ENCODE results near the gene ATP2B2. TPM values are rescaled to one million over a fixed set of nuclear protein-coding genes. Genes with fewer than 3 reads are reported as not detected.

Gene ATP2B2
- total and polyA plus RNA-seq, 2 of the 8 experiments (the other 6 are each of a cell fraction or from before 2014, with no cell fraction given): 0.14 to 1.2 TPM

- Histone ChIP-seq H2AK5ac (ENCODE audit: low read depth, low read length) (no peak overlapping the region), H3K27ac (ENCODE audit: low read depth, low read length) (no peak overlapping the region), H2BK12ac (ENCODE audit: low read depth, low read length) (no peak overlapping the region), H3K4me3 (ENCODE audit: extremely low read depth in 1 of 4, insufficient read depth in 2 of 4, low read depth in 3 of 4, low read length in 4 of 4) (no peak overlapping the region), H2BK5ac (ENCODE audit: low read depth, low read length) (no peak overlapping the region), H4K8ac (ENCODE audit: extremely low read depth, insufficient read depth, low read length) (no peak overlapping the region), H3K4me1 (replicated peaks in 1 of 4; ENCODE audit: control insufficient read depth in 3 of 4, insufficient read depth in 4 of 4, low read length in 3 of 4) (peaks cover 0 to 6% (median 0%) of the 10 kb centered on the region in 4 experiments; a peak in 1 of 7 replicates), H4K91ac (replicated peaks; ENCODE audit: insufficient read length, low read length) (no peak overlapping the region), H3K4ac (replicated peaks; ENCODE audit: insufficient read length, low read depth, low read length) (no peak overlapping the region), H3K79me2 (ENCODE audit: control insufficient read depth in 1 of 2, insufficient read depth in 2 of 2, low read length in 2 of 2) (no peaks in the 10 kb centered on the region), H2BK15ac (ENCODE audit: low read length) (no peak overlapping the region), H2BK120ac (replicated peaks; ENCODE audit: low read depth, low read length) (no peak overlapping the region), H3K9me3 (ENCODE audit: insufficient read depth in 2 of 2, low read depth in 1 of 2, low read length in 1 of 2) (no peaks in the 10 kb centered on the region), H3K79me1 (ENCODE audit: low read depth, low read length) (no peaks in the 10 kb centered on the region), H3K56ac (replicated peaks; ENCODE audit: insufficient read length, low read depth, low read length) (no peak overlapping the region), H3K23me2 (ENCODE audit: low read depth, low read length) (peaks cover 4% of the 10 kb centered on the region; the same call in 1 of the 2 replicates), H3K4me2 (ENCODE audit: insufficient read depth in 1 of 2, low read depth in 2 of 2, low read length in 2 of 2) (no peak overlapping the region), H4K5ac (ENCODE audit: insufficient read length, low read depth, low read length) (no peak overlapping the region), H3K23ac (ENCODE audit: insufficient read length) (no peak overlapping the region), H2AFZ (ENCODE audit: low read length) (no peak overlapping the region), H4K20me1 (replicated peaks in 1 of 2; ENCODE audit: control insufficient read depth in 1 of 2, insufficient read depth in 2 of 2, low read length in 2 of 2) (no peaks in the 10 kb centered on the region), H2BK20ac (ENCODE audit: low read length) (no peak overlapping the region), H3K18ac (ENCODE audit: extremely low read depth, low read length) (no peak overlapping the region), H3K9ac (replicated peaks in 1 of 4; ENCODE audit: extremely low read depth in 1 of 4, low read depth in 3 of 4, low read length in 3 of 4) (no peak overlapping the region), H3K27me3 (replicated peaks in 1 of 4; ENCODE audit: control insufficient read depth in 3 of 4, extremely low read depth in 1 of 4, insufficient read depth in 3 of 4, low read length in 3 of 4) (no peaks in the 10 kb centered on the region), H3K36me3 (ENCODE audit: control insufficient read depth in 2 of 4, insufficient read depth in 4 of 4, low read length in 3 of 4) (no peaks in the 10 kb centered on the region), H3K14ac (ENCODE audit: insufficient read length) (no peak overlapping the region)
- no peak for DNase-seq (ENCODE audit: low read depth in 1 of 2, low spot score in 2 of 2)
- 86% methylated on average over 12 of the region's 12 CpGs; no CpG with 5 or more reads in 1 of the 2 experiments for WGBS, 2 experiments (ENCODE audit: extremely low coverage in 1 of 2, insufficient coverage in 1 of 2, insufficient read length in 1 of 2, insufficient replicate concordance in 2 of 2, low coverage in 1 of 2, low lambda C conversion rate in 2 of 2, missing lambda C conversion rate in 1 of 2)
- no peak for FAIRE-seq
- ChIA-PET CTCF (ENCODE audit: partially characterized antibody) (interaction anchor here (0.6 to 1.1 kb wide), 3 partner anchors 18 to 121 kb away, joined by 3 read pairs; no protein-coding TSS in a partner anchor), POLR2A (ENCODE audit: partially characterized antibody) (no interaction called here)
- no peak for TF ChIP-seq TBP (IDR thresholded peaks at IDR 0.05; ENCODE audit: low read depth, low read length)
- TF ChIP-seq GTF2F1 (IDR thresholded peaks at IDR 0.05; ENCODE audit: borderline replicate concordance, low read depth, low read length): no peak
- TF ChIP-seq BCL11A (IDR thresholded peaks at IDR 0.05; ENCODE audit: low read depth in 2 of 2, low read length in 2 of 2): no peak
- no peak for TF ChIP-seq CEBPB (IDR thresholded peaks at IDR 0.05; ENCODE audit: low read depth, low read length)
- TF ChIP-seq POLR2AphosphoS5 (IDR thresholded peaks at IDR 0.05; ENCODE audit: low read depth, low read length): no peak
- no peak for TF ChIP-seq GABPA (IDR thresholded peaks at IDR 0.05; ENCODE audit: borderline replicate concordance, insufficient read depth, low read length)
- TF ChIP-seq KDM4A (IDR thresholded peaks at IDR 0.05; ENCODE audit: low read depth, low read length, severe bottlenecking): no peak
- no peak for TF ChIP-seq EGR1 (IDR thresholded peaks at IDR 0.05; ENCODE audit: borderline replicate concordance, low read depth, low read length)
- TF ChIP-seq SIRT6 (IDR thresholded peaks at IDR 0.05; ENCODE audit: low read length): no peak
- TF ChIP-seq POLR2A (IDR thresholded peaks at IDR 0.05; ENCODE audit: control extremely low read depth in 1 of 2, low read depth in 2 of 2, low read length in 2 of 2): no peak
- no peak for TF ChIP-seq NANOG (IDR thresholded peaks at IDR 0.05; ENCODE audit: insufficient read depth, low read depth, low read length, poor library complexity, severe bottlenecking)
- TF ChIP-seq SP2 (IDR thresholded peaks at IDR 0.05; ENCODE audit: low read length): no peak
- TF ChIP-seq CHD2 (IDR thresholded peaks at IDR 0.05; ENCODE audit: low read length): no peak
- no peak for TF ChIP-seq SUZ12 (IDR thresholded peaks at IDR 0.05; ENCODE audit: low read length)
These were observed 12.8 kb downstream of the ATP2B2 start for GRCh38 chr3:10492364-10493201.

All from H1 (cell line).